Measurements from ENCODE around the gene TBC1D16.

TBC1D16 gene

DNA sequence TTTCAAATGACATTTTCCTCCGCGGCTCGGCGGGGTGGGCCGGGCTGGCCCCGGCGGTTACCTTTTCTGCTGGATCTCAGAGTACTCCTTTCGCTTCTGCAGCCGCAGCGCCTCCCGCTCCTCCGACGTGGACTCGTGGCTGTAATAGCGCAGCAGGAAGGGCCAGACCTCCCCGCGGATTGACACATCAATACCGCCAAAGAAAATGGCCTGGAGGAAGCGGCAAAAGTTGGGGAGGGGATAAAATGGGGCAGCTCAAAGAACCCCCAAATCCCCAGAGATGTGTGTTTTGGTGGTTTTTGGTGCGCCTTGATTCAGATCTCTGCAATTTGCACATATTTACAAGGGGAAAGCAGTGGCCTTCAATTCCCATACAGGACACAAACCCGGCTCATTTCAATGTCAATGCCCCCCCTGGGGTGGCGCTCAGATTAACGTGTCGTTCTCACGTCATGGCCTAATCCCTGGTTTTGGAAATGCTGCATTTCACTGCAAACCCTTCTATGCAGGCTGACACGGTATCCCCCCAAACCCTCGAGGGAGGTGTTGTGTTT, 85.9 kb downstream of the TBC1D16 start:
- no peak for FAIRE-seq

DNA sequence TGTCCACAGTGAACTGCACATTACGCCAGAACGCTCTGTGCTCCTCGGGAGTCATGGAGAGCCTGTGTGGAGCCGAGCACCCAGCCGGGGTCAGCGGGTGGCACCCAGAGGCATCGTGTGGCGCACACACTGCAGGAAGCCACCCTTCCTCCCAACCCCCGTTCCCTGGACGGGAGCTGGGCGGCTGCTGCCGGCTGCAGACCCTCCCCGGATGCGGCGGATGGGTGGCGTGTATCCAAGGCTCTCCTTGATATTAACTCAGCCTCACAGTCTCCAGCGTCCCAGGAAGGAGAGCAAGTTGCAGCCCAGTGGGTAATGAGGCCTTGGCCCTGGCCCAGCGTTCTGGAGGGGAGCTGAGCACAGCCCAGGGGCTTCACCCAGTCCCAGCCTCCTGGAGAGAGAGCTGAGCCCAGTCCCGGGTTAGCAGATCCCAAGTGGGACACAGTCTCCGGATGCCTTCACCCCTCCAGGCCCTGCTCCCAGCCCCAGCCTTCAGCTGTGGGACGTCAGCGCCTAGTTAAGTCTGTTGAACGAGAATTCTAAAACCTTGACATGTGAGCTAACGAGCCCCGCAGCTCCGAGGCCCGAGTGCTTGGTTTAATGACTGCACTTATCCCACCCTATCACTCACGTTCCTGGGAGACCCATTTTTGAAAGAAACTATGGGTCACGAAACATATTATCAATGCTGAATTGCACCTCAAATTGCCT, 86.6 kb downstream of the TBC1D16 start:
- no peak for FAIRE-seq

DNA sequence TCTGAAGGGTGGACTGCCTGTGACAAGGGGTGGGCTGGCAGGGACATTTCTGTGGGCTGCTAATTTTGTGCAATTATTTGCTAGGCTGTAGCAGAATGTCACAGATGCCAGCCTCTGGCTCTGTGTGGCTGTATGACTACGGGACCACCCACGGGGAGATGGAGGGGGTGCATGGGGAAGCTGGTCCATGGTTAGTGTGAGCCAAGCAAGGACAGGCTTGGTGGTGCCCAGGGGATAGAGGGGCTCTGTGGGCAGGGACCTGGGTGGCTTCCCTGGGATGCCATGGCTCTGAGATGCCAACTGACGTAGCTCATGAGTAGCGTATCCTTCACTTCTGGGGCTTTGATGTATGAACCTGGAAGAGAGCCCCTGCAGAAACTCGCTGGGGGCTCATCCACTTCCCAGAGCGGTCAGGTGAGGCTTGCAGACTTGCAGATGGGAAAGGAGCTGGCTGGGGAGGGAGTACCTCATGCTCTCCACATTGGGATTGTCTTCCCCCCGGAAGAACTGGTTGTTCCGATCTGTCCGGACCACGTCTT, 87.2 kb downstream of the TBC1D16 start:
- no peak for FAIRE-seq

DNA sequence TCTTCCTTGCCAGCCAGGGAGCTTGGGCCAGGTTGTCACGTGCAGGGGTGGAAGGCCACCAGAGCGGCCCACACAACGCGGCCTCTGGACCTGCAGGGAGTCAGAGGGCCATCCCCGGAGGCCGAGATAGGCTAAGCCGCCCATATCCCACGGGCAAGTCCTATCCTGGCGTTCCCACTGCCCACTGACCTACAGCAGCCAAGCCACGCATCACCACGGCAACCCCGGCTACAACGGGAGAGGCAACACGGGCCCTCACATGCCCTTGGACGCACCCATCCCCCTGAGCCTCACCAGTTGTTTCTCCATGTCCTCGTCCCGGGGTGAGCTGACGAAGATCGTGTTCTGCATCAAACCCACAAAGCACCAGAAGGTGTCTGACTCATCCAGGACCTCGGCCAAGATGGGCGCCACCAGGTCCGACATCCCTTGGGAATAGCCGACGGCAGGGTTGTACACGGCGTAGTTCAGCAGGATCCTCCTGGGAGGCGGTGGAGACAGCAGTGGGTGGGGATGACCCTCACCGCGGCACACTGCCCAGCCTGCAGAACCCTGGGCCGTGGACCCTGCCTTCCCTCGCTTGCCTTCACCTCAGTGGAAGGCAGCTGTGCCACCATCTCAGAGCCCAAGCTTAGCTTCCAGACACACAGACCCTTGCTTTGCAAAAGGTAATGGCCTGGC, 88.2 kb downstream of the TBC1D16 start:
- no peak for FAIRE-seq

DNA sequence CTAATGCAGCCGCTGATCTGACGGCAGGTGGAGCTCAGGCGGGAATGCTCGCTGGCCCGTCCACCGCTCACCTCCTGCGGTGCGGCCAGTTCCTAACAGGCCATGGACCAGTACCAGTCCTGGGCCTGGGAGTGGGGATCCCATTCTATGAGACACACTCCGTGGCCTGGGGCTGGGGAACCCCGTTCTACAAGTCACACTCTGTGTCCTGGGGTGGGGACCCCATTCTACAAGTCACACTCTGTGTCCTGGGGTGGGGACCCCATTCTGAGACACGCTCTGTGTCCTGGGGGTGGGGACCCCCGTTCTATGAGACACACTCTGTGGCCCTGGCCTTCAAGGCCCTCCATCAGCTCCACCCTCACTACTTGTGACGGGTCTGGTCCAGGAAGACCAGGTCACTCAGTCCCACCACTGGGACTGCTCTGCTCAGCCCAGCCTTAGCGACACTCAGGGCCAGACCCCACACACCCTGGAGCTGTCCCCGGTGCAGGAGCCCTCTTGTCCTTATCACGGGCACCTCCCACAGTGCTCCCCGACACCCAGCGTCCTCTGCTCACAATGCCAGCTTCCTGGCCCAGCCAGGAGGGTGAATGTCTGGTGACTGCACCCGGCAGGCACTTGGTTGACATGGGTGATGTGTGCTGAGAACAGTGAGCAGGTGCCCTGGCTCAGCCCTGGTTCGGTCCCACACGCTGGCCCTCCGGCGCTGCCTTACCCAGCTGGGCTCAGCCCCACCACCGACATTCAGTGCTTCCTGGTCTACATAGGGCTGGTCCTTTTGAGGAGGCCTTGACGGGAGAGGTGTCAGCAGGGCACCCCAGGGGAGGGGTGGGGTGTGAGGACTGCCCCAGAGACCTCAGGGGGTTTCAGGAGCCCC, 89.1 kb downstream of the TBC1D16 start:
- FAIRE-seq, result no peak

DNA sequence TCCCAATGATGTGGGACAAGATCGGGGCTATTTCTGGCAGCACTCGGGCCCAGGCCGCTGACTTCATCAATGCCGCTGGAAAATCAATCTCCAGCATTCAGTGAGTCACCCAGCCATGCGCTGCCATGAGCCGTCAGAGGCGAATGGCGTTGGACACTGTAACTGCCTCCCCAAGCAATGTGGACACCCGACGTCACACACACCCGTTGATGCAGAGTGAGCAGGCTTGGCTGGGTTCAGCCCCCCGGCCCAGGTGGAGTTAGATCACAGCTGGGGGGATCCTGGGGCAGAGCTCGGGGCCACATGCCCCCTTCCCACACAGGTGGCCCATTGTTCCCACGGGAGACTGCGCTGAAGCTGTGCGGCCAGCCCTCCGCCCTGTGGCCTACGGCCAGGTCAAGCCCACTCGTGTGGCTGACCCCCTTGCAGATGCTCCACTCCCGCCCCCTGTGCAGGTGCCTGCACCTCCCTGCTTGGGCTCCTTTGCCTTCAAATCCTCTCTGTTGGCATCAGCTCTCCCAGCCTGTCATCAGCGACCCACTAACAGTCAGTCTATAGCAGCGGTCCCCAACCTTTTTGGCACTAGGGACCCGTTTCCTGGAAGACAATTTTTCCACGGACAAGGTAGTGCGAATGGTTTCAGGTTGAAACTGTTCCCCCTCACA, 89.9 kb downstream of the TBC1D16 start:
- no peak for FAIRE-seq

DNA sequence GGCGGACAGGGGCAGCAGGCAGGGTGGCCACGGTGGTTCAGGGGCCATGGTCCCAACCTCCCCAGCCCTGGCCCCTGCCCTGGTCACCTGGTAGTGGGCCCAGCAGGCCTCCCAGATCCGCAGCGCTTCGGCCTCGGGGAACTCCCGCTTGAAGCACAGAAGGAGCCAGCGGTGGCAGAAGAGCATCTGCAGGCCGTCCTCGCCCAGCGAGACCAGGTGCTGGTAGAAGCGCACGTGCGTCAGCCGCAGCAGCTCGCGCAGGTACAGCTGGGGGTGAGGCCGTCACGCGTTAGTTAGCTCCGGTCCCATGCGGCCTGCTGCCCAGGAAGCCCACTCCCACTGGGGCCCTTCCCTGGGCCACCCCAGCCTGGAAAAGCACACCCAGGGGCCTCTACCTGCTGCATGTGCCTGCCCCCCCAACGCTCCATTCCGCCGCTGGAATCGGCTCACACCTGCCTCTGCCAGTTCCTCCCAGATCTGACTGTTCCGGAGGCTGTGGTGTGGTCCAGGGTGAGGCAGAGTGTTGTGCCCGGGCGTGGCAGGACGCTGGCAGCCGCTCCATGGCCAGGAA, 90.8 kb downstream of the TBC1D16 start:
- FAIRE-seq, result no peak

DNA sequence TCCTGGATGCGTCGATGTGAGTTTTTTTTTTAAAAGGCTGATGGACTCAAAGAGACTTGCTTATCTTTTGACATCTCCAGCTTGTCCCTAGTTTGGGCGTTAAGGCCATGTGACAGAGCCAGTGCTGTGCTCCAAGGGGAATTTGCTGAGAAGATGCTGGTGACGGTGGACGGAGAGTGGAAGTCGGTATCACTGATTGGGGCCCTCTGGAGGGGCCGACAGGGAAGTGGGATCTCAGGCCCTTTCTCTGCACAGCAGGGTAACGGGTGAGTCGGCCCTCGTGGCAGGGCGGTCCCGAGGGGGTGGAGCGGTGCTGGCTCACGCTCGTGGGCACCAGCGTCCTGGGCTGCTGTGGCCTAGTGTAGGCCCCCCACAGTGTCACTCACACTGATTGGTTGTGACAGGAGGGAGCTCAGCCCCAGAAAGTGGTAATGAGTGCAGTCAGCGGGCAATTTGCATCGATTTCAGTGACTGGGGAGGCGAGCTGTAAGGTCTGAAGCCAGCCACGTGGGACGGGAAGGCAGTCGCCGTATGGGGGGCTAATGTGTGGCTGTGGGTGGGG, 91.3 kb downstream of the TBC1D16 start:
- no peak for FAIRE-seq

DNA sequence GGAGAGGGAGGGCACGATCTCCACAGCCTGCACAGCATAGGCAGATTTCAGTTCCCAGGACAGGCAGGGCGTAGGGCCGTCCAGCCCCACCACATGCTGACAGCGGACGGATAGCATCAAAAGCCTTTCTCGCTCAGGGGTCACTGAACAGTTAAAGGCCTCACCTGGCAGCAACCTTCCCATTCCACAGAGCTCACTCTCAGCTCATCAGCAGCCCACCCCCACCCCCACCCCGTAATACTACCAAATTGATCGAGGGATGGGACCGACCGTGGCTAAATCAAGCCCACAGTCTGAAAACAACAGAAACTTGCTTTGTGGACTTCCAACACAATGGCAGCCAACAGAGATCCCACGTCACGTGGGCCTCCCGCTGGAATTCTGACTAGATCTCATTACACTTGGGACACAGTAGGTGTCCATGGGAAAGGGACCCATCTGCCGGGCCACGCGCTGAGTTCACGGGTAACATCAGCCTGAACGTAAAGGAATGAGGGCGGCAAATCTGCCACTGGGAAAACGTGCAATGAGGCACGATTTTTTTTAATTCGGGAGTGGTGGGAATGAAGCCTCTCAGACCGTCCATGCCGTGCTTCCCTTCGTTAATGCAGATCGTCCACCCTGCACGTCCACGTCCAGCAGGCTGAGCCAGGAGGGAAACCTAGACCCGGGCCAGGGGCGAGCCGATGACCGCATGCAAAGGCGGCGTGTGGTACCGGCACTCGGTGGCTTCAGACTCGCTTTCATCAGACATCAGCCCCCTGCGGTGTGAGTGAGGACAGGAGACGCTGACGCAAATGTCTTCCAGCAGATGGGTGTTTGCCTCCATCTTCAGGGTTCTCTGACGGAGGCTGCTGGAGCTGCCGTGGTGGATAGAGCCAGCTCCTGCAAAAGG, 92.1 kb downstream of the TBC1D16 start:
- FAIRE-seq, result no peak

DNA sequence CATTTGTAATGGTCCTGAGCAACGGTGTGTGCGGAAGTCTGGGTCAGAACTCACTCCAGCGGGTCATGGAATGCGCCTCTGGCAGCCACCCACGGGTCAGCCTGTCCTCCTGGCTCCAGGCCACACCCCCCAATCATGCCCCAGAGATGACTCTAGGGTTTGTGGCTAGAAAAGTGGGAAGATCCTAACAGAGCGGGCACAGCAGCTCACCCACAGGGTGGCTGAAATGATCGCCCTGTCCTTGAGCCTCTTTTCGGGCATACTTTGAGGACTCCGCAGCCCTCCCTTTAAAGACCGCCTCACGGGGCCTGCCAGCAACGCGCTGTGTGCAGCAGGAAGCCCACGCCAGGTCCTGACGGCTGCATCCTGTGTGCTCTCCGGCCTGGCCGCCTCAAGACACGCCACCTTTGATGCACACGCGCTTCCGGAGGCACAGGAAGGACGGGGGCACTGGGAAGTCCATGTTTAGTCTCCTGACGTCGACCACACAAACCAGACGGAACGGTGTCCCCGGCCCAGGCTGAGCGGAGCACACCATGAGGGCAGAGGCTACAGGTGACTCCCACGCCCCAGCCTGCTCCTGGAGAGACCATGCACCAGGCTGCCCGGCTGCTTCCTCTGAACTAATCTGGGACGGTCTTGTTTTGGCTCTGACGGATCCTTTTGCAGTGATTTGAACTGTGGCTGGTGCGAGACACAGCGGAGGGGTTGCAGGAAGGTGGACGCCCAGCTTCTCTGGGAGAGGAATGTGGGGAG, 92.9 kb downstream of the TBC1D16 start:
- FAIRE-seq, result no peak

DNA sequence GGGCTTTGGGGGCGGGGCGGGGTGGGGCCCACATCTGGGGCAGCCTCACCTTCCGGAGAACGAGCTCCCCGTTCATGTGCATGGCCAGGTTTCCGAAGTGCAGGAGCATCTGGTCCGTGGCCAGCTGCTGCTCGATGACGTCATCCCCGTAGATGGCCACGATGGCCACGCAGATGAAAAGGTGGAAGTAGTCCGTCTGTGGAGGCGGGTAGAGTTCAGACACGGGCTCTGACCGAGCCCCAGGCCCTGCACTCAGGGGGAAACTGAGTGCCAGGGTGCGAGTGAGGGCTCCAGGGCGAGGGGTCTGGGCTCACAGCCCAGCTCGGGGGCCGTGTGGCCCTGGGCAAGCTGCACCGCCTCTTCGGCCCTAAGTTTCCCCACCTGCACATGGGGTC, 93.7 kb downstream of the TBC1D16 start:
- no peak for FAIRE-seq

DNA sequence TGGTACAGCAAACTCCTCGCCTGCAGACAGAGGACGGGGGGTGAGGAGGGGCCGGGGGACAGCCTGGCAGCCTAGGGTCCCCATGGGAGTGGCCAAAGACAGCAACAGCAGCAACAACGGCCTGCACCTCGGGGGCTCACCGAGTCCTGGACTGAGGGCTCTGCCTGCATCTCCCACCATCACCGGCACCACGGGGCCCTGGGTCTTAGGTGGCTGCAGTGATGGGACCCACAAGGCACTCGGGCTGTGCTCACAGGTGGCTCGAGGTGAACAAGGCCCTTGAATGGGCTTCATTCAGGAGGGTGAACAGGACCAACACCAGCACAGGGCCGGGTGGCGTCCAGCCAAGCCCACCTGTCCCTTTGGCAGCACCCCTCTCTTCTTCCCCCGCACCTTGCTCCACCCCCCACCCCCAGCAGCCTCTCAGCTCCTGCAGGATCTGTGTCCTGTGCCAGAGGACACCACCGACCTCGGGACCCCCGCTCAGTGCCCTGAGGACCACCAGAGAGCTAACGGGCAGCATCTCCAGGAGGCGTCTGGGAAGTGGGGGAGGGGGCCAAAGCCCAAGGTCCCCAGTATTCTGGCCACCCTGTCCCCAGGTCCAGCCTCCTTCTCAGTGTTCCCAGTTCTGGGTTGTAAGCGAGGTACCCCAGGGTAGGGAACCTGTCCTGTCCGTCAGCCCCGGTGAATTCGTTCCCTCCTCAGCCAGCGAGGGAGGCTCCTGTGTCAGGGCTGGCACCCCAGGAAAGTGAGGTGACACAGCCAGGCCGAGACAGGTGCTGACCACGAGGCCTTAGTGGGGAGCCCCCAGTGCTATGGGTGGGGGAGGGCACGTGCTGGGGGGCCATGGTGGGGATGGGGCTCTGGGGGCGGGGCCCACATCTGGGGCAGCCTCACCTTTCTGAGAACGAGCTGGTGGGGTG, 94.3 kb downstream of the TBC1D16 start:
- no peak for FAIRE-seq

DNA sequence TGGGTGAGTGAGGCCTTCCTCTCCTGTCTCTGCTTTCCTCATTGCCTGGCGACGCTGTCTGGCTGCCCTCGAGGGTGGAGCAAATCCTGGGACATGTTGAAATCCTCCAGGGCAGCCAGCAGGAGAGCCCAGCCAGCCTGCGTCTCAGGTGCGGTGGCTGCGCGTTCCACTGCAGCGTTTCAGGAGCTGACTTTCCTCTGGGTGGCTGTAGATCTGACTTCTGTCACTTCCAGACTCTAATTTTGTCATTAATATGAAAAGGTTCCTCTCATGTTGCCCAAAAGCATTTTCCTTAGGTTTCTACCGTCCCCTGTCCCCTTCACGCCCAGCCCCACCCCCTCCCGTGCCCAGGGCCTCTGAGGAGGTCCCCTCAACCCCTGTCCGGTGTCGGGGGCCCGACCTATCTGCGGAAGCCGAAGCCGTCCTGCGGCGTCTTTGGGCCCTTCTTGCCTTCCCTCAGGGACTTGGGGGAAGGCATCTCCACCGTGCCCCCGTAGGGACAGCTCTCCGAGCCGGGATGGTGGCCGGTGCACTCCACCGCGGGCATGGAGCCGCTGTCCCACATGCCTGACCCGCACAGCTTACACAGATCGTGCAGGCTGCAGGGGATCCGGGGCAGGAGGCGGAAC, 95.1 kb downstream of the TBC1D16 start:
- no peak for FAIRE-seq

DNA sequence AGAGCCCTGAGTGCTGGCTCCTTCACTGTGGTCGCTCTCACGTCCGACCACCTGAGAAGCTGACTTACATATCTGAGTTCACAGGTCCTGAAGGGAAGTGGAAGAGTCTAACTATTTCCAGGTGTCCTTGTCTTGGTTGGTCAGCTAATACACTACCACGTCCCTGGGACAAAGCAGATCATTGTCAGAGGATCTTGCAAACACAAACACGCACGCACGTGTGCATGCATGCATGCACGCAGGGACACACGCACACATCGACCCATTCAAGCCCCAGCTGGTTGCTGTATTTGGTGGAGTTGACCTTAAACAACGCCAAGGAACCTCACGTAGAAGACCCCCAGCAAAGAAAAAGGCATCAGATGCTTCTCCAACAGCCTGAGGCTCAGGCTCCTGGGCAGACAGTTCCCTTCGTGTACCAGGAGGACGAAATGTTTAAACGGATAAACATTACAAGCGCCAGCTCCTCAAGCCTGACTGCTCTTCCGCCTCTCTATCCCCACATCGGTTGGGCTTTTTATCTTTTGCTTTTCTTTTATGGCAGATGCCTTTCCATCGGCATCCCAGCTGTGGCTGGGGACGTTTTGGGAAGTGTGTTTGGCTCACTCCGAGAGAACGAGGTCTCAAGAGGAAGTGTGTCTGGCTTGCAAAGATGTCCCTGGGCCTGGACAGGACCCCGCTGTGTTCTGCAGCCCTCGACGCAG, 95.8 kb downstream of the TBC1D16 start:
- FAIRE-seq, result no peak

DNA sequence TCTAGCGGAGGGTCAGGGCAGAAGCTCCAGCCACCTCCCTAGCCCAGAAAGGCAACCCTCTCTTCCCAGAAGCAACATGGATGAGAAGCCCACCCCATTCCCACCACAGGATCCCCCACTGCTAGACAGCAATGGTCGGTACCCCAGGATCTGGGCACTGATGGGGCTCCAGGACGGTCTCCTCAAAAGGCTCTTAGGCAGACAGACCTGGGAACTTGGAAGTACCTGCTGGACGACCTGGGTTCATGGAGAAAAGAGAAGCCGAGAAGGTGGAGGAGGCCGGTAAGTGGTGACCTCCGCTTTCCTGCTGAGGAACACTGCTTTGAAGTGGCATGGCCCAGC, 96.6 kb downstream of the TBC1D16 start:
- no peak for FAIRE-seq

DNA sequence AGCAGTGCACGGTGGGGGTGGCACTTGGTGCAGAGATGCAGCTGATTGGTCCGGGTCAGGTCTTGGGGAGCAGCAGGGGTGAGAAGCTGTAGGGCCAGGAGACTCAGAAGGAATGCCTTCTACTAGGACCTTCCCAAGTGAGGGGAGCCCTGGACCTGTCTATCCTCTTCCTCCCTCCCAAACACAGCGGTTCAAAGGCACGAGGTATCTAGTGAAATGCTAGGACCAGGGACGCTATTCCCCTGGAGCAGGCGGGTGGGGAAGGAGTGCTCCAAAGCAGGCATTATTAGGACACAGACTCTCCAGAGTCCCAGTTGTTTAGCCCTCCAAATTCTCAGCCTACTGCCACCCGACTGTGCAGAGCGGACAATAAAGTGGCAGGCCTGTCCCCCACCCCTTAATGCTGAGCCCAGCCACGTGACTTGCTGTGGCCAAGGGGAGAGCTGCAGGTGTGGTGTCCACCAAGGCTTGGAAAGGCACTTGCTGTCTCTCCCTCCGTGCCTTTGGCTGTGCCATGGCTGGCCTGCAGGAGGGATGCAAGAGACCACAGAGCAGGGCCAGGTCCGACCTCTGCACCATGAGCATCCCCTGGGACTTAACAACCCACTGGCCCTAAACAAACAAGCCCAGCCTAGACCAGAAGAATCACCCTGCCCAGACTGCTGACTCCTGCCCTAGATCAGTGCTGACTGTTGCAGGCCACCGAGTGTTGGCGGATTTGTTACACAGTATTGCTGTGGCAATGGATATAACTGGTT, 97.2 kb downstream of the TBC1D16 start:
- no peak for FAIRE-seq

All from colon (tissue), 2 donors.